H1 (cell line): ENCODE measurements around the gene IL1R1.

ENCODE experiments used
- EZH2 ChIP-seq: fragments of 200-600 bp; sonication (generic); IDR thresholded peaks from 2 replicates; pipeline ENCODE4 v1.7.1; 2012; ENCODE audit warnings: low read depth, mild to moderate bottlenecking, moderate library complexity, low read length, inconsistent platforms; ENCODE audit not compliant: severe bottlenecking
- HDAC2 ChIP-seq, 2 experiments: fragments of 300-600 bp in 1 of 2; sonication (generic) in 1 of 2; IDR thresholded peaks; 2 replicates each; pipeline ENCODE4 v1.6.1; 2011 to 2012; ENCODE audit warnings: low read depth in 2 of 2, low read length in 2 of 2, mild to moderate bottlenecking in 2 of 2, moderate library complexity in 2 of 2, borderline replicate concordance in 1 of 2, inconsistent platforms in 1 of 2
- KDM1A ChIP-seq: fragments of 200-600, 300-600 bp; sonication (generic); IDR thresholded peaks from 2 replicates; pipeline ENCODE4 v1.7.1; 2016; ENCODE audit warnings: mild to moderate bottlenecking, low read length, borderline replicate concordance
- NANOG ChIP-seq: IDR thresholded peaks from 2 replicates; pipeline ENCODE4 v1.6.1; 2011; ENCODE audit warnings: low read length, low read depth, mild to moderate bottlenecking, inconsistent platforms; ENCODE audit not compliant: insufficient read depth, poor library complexity, severe bottlenecking
- POLR2A ChIP-seq, 2 experiments: IDR thresholded peaks; 1 replicate in 1 of 2; 2 replicates in 1 of 2; pipeline ENCODE4 v1.6.1; 2011; ENCODE audit warnings: low read depth in 2 of 2, low read length in 2 of 2, mild to moderate bottlenecking in 2 of 2; ENCODE audit errors: control extremely low read depth in 1 of 2
- POLR2AphosphoS5 ChIP-seq: IDR thresholded peaks from 2 replicates; pipeline ENCODE4 v1.6.1; 2011; ENCODE audit warnings: low read depth, low read length
- SP2 ChIP-seq: IDR thresholded peaks from 2 replicates; pipeline ENCODE4 v1.6.1; 2012; ENCODE audit warnings: mild to moderate bottlenecking, low read length, inconsistent platforms
- TAF7 ChIP-seq: optimal IDR thresholded peaks from 2 replicates; pipeline ENCODE3; 2011; ENCODE audit warnings: low read depth, mild to moderate bottlenecking, inconsistent platforms, low read length, moderate library complexity, borderline replicate concordance
- TBP ChIP-seq: IDR thresholded peaks from 2 replicates; pipeline ENCODE4 v1.6.1; 2011; ENCODE audit warnings: low read depth, low read length, improper control_type of control experiment
- TCF12 ChIP-seq: IDR thresholded peaks from 2 replicates; pipeline ENCODE4 v1.6.1; 2011; ENCODE audit warnings: low read depth, mild to moderate bottlenecking, low read length
- TF ChIP-seq, protein P1 (sequence below): IDR thresholded peaks from 2 replicates; pipeline ENCODE4 v1.6.1; 2011; ENCODE audit warnings: low read length, improper control_type of control experiment
- TF ChIP-seq, protein P2 (sequence below), 3 experiments: IDR thresholded peaks; 1 replicate in 2 of 3; 2 replicates in 1 of 3; pipeline versions ENCODE4 v1.5.1 to v1.6.1; 2011; ENCODE audit warnings: low read length in 3 of 3, mild to moderate bottlenecking in 3 of 3, inconsistent platforms in 2 of 3, low read depth in 1 of 3, moderate library complexity in 1 of 3; ENCODE audit not compliant: insufficient read depth in 1 of 3; ENCODE audit errors: control extremely low read depth in 1 of 3

DNA sequence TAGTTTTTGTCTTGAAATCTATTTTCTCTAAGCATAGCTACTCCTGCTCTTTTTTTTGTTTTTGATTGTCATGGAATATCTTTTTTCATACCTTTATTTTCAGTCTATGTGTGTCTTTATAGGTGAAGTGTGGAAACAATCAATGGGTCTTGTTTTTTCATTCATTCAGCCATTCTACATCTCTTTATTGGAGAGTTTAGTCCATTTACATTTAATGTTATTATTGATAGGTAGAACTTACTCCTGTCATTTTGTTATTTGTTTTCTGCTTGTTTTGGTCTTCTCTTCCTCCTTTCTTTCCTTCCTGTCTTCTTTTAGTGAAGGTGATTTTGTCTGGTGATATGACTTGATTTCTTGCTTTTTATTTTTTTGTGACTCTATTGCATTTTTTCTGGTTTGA is 62.1 kb downstream of the IL1R1 start:
- TF ChIP-seq, protein P1, sequence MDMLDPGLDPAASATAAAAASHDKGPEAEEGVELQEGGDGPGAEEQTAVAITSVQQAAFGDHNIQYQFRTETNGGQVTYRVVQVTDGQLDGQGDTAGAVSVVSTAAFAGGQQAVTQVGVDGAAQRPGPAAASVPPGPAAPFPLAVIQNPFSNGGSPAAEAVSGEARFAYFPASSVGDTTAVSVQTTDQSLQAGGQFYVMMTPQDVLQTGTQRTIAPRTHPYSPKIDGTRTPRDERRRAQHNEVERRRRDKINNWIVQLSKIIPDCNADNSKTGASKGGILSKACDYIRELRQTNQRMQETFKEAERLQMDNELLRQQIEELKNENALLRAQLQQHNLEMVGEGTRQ = no peak
- no peak for TF ChIP-seq SP2
- TF ChIP-seq HDAC2 (IDR thresholded peaks at IDR 0.05; ENCODE audit: borderline replicate concordance in 1 of 2, low read depth in 2 of 2, low read length in 2 of 2) = no peak
- TF ChIP-seq, protein P2, sequence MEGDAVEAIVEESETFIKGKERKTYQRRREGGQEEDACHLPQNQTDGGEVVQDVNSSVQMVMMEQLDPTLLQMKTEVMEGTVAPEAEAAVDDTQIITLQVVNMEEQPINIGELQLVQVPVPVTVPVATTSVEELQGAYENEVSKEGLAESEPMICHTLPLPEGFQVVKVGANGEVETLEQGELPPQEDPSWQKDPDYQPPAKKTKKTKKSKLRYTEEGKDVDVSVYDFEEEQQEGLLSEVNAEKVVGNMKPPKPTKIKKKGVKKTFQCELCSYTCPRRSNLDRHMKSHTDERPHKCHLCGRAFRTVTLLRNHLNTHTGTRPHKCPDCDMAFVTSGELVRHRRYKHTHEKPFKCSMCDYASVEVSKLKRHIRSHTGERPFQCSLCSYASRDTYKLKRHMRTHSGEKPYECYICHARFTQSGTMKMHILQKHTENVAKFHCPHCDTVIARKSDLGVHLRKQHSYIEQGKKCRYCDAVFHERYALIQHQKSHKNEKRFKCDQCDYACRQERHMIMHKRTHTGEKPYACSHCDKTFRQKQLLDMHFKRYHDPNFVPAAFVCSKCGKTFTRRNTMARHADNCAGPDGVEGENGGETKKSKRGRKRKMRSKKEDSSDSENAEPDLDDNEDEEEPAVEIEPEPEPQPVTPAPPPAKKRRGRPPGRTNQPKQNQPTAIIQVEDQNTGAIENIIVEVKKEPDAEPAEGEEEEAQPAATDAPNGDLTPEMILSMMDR (IDR thresholded peaks at IDR 0.05; ENCODE audit: control extremely low read depth in 1 of 3, insufficient read depth in 1 of 3, low read depth in 1 of 3, low read length in 3 of 3) = no peak
- TF ChIP-seq NANOG = no peak
- no peak for TF ChIP-seq POLR2AphosphoS5
- no peak for TF ChIP-seq POLR2A (IDR thresholded peaks at IDR 0.05; ENCODE audit: control extremely low read depth in 1 of 2, low read depth in 2 of 2, low read length in 2 of 2)
- TF ChIP-seq TBP = no peak
- no peak for TF ChIP-seq EZH2
- TF ChIP-seq KDM1A = no peak
- TF ChIP-seq TAF7 = no peak
- no peak for TF ChIP-seq TCF12
